Measurements from ENCODE around the gene FTO.

FTO gene

DNA sequence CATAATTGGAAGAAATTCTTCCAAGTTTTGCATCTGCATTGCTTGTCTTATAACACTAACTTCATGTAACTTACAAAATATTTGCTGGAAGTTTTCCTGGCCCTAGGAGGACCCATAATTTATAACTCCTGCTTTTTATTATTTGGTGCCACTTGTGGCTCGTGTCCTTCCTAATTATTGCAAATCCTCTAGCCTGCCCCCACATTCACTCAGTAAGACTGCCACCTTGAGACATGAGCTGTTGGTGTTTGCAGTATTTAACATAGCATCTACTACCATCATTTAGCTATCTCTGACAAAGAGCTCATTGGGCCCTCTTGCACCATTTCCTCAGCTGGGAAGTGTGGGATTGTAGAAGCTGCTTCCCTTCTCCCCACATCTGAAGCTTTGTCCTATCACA, 49.5 kb downstream of the FTO start:
- DNase-seq (ENCODE audit: extremely low read depth, low read depth) = no peak
- TF ChIP-seq, protein P1, sequence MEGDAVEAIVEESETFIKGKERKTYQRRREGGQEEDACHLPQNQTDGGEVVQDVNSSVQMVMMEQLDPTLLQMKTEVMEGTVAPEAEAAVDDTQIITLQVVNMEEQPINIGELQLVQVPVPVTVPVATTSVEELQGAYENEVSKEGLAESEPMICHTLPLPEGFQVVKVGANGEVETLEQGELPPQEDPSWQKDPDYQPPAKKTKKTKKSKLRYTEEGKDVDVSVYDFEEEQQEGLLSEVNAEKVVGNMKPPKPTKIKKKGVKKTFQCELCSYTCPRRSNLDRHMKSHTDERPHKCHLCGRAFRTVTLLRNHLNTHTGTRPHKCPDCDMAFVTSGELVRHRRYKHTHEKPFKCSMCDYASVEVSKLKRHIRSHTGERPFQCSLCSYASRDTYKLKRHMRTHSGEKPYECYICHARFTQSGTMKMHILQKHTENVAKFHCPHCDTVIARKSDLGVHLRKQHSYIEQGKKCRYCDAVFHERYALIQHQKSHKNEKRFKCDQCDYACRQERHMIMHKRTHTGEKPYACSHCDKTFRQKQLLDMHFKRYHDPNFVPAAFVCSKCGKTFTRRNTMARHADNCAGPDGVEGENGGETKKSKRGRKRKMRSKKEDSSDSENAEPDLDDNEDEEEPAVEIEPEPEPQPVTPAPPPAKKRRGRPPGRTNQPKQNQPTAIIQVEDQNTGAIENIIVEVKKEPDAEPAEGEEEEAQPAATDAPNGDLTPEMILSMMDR (IDR thresholded peaks at IDR 0.05; ENCODE audit: low read depth, low read length) = no peak; the same call in 1 of the 2 replicates

DNA sequence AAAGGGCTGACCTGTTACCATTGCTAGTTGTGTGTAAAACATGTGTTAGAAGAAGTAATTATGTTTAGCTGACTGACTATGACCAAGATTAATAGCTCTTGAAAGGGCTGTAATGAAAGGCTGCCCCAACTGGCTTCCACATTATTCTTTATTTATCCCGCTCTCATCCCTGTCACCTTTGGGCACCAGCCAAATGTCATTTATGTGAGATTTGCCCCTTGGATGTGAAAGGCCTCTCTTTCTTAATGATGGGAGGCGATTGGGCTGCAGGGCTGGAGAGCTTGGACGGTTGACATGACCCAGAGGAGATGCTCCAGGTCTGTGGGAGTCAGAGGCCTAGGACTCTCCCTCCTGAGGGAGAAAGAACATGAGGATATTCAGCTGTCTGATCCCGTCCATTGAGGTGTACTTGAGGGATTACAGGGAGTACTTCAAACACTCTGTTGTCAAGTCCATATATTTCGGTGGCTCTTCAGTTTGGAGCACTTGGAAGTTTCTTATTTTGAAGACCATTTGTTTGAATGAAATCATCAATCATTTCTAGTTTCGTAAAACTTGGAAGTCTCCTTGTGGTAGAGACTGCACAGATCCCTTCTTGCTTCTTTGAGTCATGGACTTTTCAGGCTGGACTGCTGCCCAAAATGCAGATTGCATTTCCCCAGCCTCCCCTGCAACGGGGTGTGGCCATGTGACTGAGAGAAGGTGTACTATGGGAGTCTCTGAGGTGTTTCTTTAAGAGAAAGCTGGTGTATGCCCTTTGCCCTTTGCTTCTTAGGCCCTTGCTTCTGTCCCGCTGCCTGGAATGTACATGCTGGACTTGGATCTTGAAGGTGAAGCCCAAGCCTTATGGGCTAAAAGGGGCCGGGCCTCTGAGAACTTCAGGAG, 51.3 kb downstream of the FTO start:
- DNase-seq (ENCODE audit: extremely low read depth, low read depth) = no peak
- TF ChIP-seq, protein P1 (IDR thresholded peaks at IDR 0.05; ENCODE audit: low read depth, low read length) = no peak

DNA sequence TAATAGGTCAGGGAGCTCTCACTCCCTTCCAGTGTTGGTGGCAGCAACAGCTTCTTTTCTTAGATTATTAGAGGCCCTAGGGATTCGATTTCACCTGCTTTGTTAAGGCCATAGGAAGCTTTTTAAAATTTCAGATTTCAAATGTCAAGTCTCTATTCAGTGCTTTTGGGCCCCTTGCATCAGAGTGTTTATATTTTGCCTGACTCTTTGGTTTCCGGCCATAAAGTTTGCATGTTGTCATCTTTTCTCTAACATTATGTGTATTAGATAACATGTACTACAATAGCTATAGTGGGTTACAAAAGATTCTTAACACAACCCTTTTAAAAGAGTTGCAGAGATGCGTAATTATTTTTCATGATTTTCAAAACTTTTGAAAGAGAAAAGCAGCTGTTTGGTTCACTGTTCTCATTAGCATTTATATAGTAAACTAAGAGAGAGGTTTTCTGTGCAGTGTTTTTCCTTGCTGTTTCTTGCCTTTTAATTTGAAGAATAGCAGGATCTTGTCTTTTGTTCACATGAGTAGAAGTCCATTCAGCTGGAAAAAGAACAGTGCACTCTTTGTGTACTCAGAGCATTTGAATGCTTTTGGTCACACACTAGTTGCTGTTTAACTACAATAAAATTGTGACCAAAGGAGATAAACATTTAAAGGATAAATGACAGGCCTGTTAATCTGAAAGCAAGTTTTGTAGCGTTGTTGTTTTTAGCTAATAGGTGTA, 52.5 kb downstream of the FTO start:
- TF ChIP-seq, protein P1 (IDR thresholded peaks at IDR 0.05; ENCODE audit: low read depth, low read length) = no peak
- no peak for DNase-seq (ENCODE audit: extremely low read depth, low read depth)

DNA sequence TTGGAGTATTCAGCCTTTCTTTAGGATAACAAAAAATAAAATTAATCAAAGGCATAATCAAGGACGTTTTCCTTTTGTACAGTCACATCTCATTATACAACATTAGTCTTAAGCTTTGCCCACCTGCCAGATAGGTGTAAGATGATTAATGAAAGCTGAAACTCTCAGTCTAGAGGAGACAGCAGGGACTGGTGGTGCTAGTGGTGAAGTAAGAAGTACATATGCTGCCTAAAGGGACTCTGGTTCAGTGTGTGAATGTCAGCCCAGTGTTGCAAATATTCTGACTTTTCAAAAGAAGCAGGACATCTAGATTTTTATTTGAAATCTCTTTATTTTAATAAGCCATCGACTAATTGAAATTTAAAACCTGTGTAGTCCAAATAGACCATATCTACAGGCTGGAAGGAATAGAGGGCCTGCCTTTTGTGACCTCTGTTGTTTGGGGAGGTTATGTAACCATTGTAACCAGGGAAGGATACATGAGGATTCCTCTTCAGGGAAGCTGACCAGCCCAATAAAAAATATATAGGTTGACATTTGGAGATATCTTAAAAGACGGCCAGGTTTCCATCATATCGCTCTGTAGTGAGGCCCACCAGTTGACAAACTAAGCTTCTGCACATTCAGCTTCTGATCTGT, 54.1 kb downstream of the FTO start:
- TF ChIP-seq, protein P1 (IDR thresholded peaks at IDR 0.05; ENCODE audit: low read depth, low read length) = no peak
- DNase-seq (ENCODE audit: extremely low read depth, low read depth) = no peak

DNA sequence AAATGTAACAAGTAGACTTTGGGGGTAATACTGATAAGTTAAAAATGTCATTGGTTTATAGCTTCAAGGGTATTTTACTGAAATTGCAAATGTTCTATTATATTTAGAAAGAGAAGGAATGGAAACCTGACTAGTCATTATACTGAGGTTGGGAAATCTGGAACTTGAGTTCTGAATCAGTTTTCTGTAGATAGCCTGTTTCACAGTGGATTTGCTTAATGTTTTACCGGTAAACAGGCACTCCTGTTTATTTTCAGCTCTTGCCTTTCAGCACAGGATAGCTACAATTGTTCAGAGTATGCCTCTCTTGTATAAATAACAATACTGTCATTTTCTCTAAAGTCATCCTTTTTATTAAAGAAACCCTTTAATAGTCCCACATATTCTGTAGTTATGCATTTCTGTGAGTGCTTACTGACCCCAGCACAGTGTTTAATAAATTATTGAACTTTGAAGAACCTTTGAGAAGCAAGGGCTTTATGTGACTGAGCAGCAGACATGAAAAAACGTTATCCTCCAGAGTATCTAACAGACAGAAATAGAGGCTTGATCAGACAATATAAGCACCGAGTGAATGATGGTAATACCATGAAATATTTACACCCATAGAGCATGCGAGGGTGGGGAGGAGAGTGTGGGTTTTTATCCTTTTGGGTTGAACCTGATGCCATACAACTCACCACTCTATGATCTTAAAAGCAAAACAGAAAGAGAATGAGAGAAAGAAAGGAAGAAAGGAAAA, 58.2 kb downstream of the FTO start:
- DNase-seq (ENCODE audit: extremely low read depth, low read depth) = no peak
- TF ChIP-seq, protein P1 (IDR thresholded peaks at IDR 0.05; ENCODE audit: low read depth, low read length) = no peak

DNA sequence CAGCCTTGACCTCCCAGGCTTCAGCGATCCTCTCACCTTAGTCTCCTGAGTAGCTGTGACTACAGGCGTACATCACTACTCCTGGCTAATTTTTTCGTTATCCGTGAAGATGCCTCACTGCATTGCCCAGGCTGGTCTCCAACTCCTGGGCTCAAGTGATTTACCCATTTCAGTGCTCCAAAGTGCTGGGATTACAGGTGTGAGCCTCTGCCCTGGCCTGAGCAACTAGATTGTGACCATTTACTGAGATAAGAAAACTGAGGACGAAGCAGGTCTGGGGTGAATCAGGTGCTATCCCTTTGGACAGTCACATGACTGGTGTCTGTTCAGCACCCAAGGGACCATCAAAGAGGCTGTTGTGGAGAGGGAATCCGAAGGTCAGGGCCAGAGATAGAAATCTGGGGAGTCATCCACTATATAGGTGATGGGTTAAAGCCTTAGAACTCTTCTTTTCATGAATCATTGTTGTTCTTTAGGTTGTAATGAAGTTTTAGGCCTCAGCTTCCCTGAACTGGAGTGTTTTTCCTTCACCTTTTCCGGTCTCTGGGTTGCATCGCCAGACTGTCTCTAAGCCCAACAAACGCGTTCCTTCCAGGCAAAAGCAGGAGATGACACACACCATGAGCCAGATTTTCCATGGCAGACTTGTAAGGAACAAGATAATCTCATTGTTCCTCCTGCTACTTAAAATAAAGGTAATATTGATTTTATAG, 62.5 kb downstream of the FTO start:
- no peak for DNase-seq (ENCODE audit: extremely low read depth, low read depth)
- TF ChIP-seq, protein P1 (IDR thresholded peaks at IDR 0.05; ENCODE audit: low read depth, low read length) = no peak
